Stromal cell of bone marrow (primary cell): Measurements from ENCODE around the gene VTCN1.

Experiments used
- DNase-seq: peaks from one replicate; pipeline ENCODE4 v3.0.0-alpha.2; 2012; ENCODE audit warnings: low read depth

Gene VTCN1

GRCh38 chr1:117209094-117209493, 1.6 kb downstream of the VTCN1 start:
- no peak for DNase-seq

GRCh38 chr1:117208580-117208979, 2.1 kb downstream of the VTCN1 start:
- DNase-seq: no peak

GRCh38 chr1:117205368-117205767, 5.4 kb downstream of the VTCN1 start:
- DNase-seq: no peak

GRCh38 chr1:117201808-117202207, 8.9 kb downstream of the VTCN1 start:
- DNase-seq: no peak

GRCh38 chr1:117198097-117198496, 12.6 kb downstream of the VTCN1 start:
- no peak for DNase-seq

GRCh38 chr1:117189726-117190125, 21.0 kb downstream of the VTCN1 start:
- DNase-seq: no peak

GRCh38 chr1:117188816-117189437, 21.8 kb downstream of the VTCN1 start:
- DNase-seq: no peak

GRCh38 chr1:117188170-117188815, 22.4 kb downstream of the VTCN1 start:
- DNase-seq: no peak

- no peak for DNase-seq
These were observed 27.6 kb downstream of the VTCN1 start for GRCh38 chr1:117183112-117183511.

- no peak for DNase-seq
These were observed 28.4 kb downstream of the VTCN1 start for GRCh38 chr1:117182319-117182718.

- no peak for DNase-seq
These were observed 29.1 kb downstream of the VTCN1 start for GRCh38 chr1:117181630-117182041.

- no peak for DNase-seq
These were observed 30.4 kb downstream of the VTCN1 start for GRCh38 chr1:117180147-117180967.

- DNase-seq: no peak
These were observed 31.3 kb downstream of the VTCN1 start for GRCh38 chr1:117179471-117179870.

GRCh38 chr1:117178756-117179155, 32.0 kb downstream of the VTCN1 start:
- DNase-seq: no peak

- no peak for DNase-seq
These were observed 33.4 kb downstream of the VTCN1 start for GRCh38 chr1:117177376-117177775.

GRCh38 chr1:117176579-117176978, 34.1 kb downstream of the VTCN1 start:
- no peak for DNase-seq

- no peak for DNase-seq
These were observed 35.9 kb downstream of the VTCN1 start for GRCh38 chr1:117174851-117175250.

GRCh38 chr1:117173691-117174090, 37.0 kb downstream of the VTCN1 start:
- DNase-seq: no peak

- no peak for DNase-seq
These were observed 37.7 kb downstream of the VTCN1 start for GRCh38 chr1:117173006-117173405.

GRCh38 chr1:117171900-117172511, 38.7 kb downstream of the VTCN1 start:
- DNase-seq: no peak

GRCh38 chr1:117169871-117170596, 40.7 kb downstream of the VTCN1 start:
- DNase-seq: no peak

GRCh38 chr1:117167402-117167801, 43.3 kb downstream of the VTCN1 start:
- no peak for DNase-seq
